Stimulated activated CD4-positive, alpha-beta T cell treated with anti-CD3 and anti-CD28 coated beads, TNF-alpha, amount 100 ng/mL, for 48 hours (primary cell): ENCODE results near the gene CBFA2T2.
"Not testable (repeated sequence)": the region's sequence is repeated elsewhere in the genome, so short reads cannot be mapped to it uniquely, and the experiment has no call there.

Experiments used
- DNase-seq, 3 donors: peaks; one replicate each; pipeline ENCODE4 v3.0.0-alpha.2; 2020; ENCODE audit warnings: low read depth in 3 of 3

The CBFA2T2 gene

DNA sequence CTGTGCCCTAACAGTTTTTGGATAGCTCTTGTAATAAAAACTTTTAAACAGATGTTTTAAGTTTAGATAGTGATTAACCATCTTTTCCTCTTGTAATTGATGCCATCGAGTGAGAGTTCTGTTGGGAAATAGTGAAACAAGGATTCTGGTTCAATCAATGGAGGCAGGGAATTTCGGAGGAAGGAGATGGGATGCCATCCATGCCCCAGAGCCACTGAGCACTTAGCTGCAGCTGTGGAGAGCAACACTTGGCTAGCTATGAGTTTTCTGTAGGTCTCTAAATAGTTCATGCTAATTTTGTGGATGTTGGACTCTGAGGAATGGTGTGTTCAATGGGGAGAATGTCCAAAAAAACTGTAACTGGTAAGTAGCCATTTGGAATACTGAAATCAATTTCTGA lies 16.7 kb downstream of the CBFA2T2 start:
- no peak for DNase-seq

- DNase-seq: no peak
Measured at GRCh38 chr20:33507461-33507860, 17.6 kb downstream of the CBFA2T2 start.

DNA sequence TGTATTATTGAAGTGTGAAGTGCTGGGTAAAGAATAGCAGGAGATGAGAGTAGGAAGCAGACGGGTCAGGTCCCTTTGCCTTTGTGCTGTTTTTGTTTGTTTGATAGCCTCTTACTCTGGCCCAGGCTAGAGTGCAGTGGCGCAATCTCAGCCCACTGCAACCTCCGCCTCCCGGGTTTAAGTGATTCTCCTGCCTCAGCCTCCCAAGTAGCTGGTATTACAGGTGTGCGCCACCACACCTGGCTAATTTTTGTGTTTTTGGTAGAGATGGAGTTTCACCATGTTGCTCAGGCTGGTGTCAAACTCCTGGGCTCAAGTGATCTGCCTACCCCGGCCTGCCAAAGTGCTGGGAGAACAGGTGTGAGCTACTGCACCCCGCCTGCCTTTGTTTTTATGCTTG lies 18.1 kb downstream of the CBFA2T2 start:
- not testable (repeated sequence) for DNase-seq

GRCh38 chr20:33509057-33509456 lies 19.2 kb downstream of the CBFA2T2 start:
- DNase-seq: not testable (repeated sequence)

DNA sequence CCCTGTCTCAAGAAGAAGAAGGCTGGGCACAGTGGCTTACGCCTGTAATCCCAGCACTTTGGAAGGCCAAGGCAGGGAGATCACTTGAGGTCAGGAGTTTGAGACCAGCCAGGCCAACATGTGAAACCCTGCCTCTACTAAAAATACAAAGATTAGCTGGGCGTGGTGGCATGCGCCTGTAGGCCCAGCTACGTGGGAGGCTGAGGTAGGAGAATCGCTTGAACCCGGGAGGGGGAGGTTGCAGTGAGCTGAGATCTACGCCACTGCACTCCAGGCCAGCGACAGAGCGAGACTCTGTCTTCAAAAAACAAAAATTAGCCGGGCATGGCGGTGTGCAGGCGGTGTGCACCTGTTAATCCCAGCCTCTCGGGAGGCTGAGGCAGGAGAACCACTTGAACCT lies 22.0 kb downstream of the CBFA2T2 start:
- not testable (repeated sequence) for DNase-seq

DNA sequence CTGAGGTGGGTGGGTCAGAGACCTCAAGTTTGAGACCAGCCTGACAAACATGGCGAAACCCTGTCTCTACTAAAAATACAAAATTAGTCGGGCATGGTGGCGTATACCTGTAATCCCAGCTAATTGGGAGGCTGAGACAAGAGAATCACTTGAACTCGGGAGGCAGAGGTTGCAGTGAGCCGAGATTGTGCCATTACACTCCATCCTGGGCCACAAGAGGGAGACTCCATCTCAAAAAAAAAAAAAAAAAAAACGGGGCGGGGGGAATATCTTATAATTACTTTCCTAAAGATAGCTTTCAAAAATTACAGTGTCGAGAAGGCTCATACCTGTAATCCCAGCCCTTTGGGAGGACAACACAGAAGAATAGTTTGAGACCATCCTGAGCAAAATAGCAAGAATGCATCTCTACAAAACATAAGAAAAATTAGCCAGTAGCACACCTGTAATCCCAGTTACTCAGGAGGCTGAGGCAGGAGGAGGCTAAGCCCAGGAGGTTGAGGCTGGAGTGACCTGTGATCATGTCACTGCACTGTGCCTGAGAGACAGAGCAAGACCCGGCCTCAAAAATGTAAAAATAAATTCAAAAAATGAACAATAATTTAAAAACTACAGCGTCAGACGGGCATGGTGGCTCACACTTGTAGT lies 25.8 kb downstream of the CBFA2T2 start:
- DNase-seq: no peak

GRCh38 chr20:33516882-33517281 lies 27.0 kb downstream of the CBFA2T2 start:
- DNase-seq: no peak

DNA sequence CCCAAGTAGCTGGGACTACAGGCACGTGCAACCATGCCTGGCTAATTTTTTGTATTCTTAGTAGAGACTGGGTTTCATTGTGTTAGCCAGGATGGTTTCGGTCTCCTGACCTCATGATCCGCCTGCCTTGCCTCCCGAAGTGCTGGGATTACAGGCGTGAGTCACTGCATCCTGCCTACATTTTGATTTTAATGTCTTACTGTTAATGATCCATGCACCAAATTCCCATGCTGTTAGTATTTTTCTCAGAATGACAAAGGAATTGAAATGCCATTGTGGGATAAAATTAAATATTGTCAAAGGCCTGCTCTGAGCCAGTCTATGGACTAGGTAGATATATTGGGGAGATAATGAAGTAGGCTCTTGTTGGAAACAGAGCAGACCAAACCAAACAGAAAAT lies 28.2 kb downstream of the CBFA2T2 start:
- DNase-seq: no peak

- no peak for DNase-seq
Measured at GRCh38 chr20:33521461-33521860, 31.6 kb downstream of the CBFA2T2 start.

- peak in 2 of 3 donors; percentile 3 to 4 for DNase-seq
Measured at GRCh38 chr20:33522256-33522820, 32.4 kb downstream of the CBFA2T2 start.

DNA sequence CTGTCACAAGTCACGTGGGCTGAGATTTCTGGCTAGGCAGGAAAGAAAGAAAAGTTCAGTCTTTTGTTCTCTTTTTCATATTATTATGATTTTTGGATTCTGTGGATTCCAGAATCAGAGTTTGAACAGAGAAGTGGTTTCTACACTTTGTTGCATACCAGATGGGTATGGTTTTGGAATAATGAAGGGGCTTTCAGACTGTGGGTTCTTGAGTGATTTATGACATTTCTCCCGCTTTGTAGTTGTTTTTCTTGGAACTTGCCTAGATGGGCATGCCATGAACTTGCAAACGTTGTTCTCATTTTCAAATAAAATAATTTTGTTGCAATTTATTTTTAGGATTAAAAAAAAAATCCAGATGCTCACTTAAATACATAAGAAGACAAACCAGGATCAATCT lies 34.4 kb downstream of the CBFA2T2 start:
- DNase-seq: no peak

GRCh38 chr20:33526769-33527168 lies 36.9 kb downstream of the CBFA2T2 start:
- no peak for DNase-seq

DNA sequence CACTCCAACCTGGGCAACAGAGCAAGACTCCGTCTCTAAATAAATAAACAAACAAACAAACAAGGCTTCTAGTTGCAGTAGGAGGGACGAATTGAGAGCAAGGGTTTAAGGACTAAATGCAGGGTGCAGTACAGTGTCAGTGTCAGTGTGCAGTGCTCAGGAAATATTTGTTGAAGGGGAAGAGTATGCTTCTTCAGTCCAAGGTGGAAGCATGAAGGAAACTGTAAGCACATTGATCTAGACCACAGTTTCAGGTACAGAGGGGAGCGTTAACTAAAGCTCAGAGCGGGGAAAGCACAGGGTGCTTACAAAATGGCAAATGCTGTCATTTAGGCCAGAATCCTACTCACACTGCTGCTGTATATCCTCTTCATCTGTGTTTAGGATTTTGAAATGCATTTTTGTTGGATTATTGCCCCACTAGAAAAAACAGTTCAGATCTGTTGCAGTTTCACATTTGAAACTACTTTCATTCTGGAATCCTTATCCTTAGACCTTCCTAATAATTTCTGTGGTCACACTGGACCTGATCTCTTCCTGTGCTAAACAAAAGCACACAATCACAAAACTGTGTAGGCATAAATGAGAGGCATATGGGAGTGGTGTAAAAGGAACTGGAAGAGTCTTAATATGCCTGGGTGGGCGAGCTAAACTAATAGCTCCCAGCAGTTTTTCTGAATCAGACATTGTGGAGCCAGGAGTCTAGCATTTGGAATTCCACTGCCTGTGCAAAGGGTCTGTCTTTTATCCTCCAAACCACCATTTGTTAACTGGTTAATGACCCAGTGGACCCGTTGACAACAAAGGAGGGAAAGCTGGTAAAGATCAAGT lies 41.4 kb downstream of the CBFA2T2 start:
- DNase-seq: no peak

DNA sequence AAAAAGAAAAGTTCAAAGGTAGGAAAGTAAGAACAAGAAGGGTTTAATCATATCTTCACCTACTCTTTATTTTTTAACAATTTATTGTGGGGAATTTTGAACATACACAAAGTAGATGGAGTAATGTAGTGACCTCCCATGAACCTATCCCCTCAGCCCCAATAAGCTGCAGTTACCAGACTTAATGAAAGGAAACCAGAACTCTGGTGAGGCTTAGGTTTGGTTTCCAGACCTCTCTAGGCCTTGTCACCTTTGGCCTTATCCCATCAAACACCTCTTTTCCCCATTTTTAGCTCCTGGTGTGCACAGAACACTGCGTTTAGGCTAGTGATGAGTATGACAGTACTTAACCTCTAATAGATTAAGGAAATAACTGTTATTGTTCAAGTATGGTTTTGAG lies 42.0 kb downstream of the CBFA2T2 start:
- DNase-seq: no peak

DNA sequence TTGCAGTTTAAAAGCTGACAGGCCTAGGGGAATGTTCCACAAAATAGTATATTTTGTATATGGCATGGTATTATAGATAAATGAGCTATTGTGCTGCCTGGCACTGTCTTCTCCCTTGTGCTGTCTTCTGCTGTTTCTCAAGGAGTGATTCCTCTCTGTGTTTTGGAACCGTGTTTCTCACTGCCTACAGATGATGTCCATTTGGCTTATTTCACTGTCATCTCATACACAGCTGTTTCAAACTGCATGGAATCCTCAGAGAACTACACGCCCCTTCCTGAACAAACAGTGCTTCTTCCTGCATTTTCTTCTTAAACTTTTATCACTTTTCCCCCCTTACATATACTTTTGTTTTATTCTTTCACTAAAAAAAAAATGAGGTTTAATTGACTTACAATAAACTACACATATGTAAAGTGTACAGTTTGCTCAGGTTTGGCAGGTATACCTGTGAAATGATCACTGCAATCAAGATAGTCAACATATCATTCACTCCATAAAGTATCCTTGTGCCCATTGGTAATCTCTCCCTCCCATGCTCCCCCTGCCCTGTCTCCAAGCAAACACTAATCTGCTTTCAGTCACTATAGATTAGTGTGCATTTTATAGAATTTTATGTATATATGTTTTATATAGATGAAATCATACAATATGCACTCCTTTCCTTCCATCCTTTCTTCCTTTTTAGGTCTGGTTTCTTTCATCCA lies 43.0 kb downstream of the CBFA2T2 start:
- DNase-seq: no peak

DNA sequence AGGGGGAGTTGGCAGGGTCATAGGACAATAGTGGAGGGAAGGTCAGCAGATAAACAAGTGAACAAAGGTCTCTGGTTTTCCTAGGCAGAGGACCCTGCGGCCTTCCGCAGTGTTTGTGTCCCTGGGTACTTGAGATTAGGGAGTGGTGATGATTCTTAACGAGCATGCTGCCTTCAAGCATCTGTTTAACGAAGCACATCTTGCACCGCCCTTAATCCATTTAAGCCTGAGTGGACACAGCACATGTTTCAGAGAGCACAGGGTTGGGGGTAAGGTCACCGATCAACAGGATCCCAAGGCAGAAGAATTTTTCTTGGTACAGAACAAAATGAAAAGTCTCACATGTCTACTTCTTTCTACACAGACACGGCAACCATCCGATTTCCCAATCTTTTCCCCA lies 45.8 kb downstream of the CBFA2T2 start:
- not testable (repeated sequence) for DNase-seq

GRCh38 chr20:33537608-33538007 lies 47.7 kb downstream of the CBFA2T2 start:
- DNase-seq: no peak

GRCh38 chr20:33539129-33539528 lies 49.2 kb downstream of the CBFA2T2 start:
- DNase-seq: no peak

DNA sequence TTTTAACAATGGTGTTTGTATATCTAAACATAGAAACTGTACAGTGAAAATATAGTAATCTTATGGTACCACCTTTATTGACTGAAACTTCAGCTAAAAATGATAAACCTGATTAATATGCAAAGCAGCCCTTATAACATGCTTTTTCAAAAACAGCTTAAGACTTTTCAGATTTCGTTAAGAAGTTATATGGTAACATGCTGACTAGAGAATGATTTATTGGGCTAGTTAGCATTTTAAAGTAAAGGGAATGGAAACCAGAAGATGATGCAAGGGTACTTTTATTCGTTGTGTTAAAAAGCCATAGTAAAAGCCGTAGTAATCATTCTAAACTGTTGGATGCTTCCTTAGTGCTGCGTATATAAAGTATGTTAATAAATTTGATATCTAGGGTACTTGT lies 50.5 kb downstream of the CBFA2T2 start:
- no peak for DNase-seq

DNA sequence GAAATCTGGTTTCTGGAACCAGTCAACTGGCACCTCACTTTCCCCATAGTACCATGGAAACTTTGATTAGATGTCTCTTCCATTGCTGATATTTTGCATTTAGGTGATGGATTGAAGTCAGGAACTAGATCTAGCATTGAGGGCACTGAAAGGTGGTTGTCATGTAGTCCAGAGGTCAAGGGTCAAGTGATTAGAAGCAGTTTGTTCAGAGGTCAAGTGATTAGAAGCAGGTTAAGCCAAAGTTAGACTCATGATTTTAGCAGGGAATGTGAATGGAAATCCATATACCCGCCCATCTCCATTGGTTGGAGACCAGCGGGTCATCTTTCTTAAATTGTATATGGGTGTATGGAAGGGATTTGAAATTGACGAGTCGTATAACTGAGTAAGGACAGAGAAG lies 51.2 kb downstream of the CBFA2T2 start:
- DNase-seq: no peak

- DNase-seq: no peak
Measured at GRCh38 chr20:33541797-33542196, 51.9 kb downstream of the CBFA2T2 start.

DNA sequence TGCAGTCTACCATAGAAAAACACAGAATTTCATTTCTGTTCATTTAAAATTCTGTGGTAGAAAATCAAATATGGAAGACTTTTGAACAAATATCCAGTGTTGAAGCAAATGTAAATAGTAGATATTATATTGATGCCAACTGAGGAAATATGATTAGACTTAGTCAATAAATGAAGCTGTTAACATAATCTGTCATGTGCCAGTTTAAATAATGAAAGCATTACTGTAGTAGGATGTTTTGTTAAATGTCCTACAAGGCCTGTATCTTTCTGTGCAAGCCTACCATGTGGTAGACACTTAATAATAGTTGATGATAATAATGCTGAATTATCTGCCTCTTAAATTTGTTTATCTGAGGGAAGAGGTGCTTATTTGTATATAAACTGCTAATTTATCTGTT lies 55.9 kb downstream of the CBFA2T2 start:
- no peak for DNase-seq
